ENCODE measurements around the gene HOXB7.

The HOXB7 gene

GRCh38 chr17:48594538-48595277, 16.1 kb downstream of the HOXB7 start:
- no peak for DNase-seq (ENCODE audit: low spot score)

DNA sequence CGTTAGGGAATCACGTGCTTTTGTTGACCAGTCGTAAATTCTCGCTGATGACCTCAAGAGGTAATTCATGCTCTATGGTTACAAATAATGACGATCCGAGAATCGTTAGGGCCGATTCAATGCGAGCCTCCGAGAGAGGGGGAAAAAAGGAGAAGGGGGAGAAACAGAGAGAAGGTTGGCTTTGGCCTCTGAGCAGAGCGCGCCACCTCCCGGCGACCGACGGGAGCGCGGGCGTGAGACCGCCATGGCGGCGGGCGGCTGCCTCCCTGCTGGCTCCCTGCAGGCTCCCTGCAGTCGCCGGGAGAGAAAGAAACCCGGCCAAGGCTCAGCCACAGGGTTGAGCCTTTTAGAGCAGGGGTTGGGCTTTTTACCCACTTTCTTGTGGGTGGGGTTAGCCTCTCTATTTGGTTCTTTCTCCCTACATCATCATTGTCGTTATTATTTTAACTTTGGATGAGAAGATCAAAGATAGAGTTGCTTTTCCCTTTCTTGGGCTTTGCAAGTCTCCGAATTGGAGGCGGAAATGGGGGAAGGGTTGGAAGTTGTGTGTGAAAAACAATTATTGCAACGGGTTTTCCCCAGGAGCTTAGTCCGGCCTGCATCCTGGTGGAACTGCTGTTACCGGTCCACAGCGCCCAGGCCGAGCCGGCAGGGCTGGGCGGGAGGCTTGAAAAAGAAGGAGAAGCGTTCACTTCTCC, 16.8 kb downstream of the HOXB7 start:
- peak; percentile 83 for DNase-seq (ENCODE audit: low spot score)

- DNase-seq (ENCODE audit: low spot score), result no peak
Observed at GRCh38 chr17:48593126-48593829, 17.5 kb downstream of the HOXB7 start, which contains the start of gene HOXB5. HOXB5 (minus strand) TSS chr17:48593779; CDS start chr17:48593682, 97 bp downstream.

DNA sequence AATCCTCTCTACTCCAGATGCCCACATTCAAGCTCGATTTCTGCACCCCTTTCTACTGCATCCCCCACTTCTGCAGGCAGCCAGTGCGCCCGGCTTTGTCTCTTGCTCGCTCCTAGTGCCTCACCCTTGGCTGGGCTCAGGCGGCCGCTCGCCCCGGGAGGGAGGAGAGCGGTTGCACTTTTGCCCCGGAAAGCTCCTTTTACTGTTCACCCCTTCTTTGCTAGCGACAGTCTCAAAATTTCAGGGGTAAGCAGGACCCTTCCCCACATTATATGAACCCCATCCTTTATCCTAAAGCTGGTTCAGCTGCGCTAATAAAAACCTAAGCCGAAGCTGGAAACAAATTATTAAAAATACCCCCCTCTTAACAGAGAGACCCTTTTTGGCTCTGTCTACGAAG, 18.2 kb downstream of the HOXB7 start:
- DNase-seq (ENCODE audit: low spot score), result no peak

DNA sequence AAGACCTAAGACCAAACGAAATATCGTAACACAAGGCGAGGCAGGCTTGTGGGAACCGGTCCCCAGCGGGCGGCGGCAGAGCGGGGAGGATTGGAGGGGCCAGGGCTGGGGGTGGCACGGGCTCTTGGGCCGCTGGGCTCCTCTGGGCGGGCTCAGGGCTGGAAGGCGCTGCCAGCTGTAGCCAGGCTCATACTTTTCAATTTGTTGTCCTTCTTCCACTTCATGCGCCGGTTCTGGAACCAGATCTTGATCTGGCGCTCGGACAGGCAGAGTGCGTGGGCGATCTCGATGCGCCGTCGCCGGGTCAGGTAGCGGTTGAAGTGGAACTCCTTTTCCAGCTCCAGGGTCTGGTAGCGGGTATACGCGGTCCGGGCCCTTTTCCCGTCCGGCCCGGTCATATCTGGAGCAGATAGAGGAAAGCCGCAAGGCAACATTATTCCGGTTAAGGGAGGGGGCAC, 18.7 kb downstream of the HOXB7 start:
- DNase-seq (ENCODE audit: low spot score), result no peak

DNA sequence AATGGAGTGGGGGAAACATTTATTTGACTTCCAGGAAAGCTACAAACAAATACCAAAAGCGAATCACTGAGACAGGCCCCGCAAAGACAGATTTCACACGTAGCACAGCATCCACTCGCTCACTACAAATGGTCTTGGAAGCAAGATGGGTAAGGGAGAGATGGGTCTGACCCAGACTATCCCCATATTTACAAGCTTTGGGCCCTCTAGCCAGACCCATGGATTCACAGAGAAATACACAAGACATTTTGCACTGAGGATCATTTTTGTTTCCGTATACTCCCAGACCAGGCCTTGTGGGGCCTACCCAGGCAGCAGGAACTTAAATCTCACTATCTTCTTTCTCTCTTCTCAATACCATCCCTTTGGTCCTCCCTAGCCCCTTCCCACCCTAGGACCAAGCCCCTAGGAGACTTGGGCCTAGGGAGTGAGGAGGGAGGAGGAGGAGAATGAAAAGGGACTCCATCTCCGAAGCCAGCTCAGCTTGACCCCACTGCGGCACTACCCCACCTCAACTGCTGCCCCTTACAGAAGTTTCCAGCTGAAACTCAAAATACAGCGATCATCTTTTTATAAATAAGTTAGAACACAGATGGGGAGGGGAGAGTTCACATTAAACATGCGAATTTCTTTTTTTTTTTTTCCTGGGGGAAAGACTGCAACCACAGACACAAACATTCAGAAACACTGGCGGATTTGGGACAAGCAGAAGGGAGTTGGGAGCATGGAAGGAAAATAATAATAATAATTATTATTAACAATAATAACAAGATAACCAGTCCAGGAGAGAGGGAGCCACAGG, 19.4 kb downstream of the HOXB7 start:
- no peak for DNase-seq (ENCODE audit: low spot score)

DNA sequence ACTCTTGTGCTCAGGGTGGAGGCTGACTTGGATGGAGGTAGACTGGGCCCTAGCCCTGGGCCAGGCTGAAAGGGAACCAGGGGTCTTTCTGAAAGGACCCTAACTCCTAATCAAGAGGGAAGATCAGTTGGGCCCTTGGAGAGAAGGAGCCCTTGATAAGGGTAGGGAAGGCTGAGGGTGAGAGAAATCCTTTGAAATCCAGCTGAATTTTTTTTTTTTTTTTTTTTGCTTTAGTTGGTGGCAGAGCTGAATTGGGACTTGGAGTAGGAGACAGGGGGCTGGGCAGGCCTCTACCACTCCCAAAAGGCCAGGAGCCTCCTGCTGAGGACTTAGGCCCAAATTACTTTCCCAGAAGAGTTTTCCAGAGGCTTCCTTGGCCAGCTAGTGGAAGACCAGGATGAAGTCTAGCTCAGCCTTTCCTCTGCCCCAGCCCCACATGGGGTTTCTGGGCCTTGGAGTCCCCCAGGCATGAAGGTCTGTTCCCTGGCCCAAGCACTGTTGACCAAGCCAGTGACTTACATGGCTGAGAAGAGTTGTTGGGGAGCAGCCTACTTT, 20.1 kb downstream of the HOXB7 start:
- DNase-seq (ENCODE audit: low spot score), result no peak

DNA sequence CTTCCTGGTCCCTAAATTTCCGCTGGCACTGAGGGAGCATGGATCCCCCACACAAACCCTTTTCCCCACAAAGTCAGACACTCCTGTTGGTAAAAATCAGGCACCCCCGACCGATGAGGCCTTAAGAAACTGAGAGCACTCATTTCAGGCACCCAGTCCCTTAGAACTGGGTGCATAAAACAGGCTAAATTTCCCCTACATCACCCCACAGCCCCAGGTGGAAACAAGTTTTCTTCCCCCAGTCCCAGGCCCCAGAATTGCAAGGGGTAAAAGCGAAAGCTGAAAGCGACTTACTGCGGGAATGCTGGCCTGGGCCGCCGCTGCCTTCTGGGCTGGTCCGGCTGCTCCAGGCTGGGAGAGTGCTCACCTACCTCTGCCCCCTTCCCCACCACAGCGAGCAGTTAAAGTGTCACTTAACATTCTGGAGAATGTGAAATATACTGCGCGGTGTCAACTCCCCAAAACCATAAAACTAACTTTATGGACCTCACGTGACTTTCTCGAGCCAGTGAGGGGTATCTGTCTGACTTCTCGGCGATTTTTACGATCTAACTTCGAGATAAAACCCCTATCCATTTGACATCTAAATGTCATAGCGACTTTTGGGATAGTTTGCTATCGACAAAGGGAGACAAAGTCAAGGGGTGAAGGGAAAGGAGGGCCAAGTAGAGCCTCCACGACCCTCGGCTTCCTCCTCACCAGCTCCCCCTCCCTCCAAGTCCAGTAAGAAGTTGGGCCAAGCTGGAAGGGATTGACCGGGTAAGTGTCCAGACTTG, 20.8 kb downstream of the HOXB7 start, which contains the start of gene HOXB3:
Gene HOXB3 (minus strand): TSS at position 411 of the 776 bp plus-strand sequence. CDS start 37,767 bp downstream, outside the sequence.
- no peak for DNase-seq (ENCODE audit: low spot score)

DNA sequence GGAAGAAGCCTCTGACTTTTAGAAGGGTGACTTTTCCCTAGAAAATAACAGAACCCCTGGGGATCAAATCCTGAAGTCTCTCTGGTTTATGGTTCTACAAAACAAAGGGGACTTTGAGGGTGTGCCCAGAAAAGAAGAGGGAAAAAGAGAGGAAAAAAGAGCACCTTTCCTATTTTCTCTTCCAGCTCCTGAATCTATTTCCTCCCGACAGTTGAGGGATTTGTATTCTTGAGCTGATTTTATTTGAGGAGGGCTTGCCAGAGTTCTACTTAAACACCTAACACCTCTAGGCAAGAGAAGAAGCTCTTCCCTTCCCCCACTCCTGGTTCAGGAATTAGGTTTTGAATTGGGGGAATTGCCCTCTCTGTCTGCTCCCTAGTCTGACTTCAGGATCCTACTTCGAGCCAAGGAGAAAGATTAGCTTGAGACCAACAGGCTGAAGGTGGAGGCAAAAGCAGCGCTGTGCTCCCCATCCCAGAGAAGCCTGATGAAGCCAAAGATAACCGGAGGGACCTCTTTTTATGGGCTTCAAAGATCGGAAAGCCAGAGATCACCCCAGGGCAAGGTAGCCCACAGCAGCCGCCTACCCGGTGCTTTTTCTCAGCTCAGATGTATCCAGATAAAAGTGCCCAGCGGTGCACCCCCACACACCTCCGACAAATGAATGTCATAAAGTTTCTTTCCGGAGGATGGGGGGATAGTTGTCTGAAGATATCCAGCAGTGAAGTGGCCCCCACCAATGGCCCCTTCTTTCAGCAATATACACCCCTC, 21.6 kb downstream of the HOXB7 start:
- no peak for DNase-seq (ENCODE audit: low spot score)

DNA sequence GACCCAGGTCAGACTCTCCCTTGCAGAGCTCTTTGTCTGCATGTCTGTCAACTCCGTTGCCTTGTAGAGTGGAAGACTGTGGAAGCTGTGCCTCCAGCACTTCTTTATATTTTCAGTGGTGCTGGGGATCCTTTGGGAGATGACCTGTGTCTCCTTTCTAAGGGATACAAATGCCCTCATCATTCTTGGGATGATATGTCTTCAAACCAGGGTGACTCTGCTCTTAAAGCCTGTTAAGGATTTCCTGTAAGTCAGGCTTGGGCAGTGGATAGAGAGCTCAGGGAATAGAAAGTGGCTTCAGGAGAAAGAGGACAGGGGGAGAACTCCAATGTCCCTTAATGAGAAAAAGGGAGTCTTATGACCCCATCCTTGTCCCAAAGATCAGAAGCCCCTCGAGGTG, 22.3 kb downstream of the HOXB7 start:
- DNase-seq (ENCODE audit: low spot score), result peak; percentile 71

- DNase-seq (ENCODE audit: low spot score), result no peak
Observed at GRCh38 chr17:48588074-48588415, 22.8 kb downstream of the HOXB7 start.

DNA sequence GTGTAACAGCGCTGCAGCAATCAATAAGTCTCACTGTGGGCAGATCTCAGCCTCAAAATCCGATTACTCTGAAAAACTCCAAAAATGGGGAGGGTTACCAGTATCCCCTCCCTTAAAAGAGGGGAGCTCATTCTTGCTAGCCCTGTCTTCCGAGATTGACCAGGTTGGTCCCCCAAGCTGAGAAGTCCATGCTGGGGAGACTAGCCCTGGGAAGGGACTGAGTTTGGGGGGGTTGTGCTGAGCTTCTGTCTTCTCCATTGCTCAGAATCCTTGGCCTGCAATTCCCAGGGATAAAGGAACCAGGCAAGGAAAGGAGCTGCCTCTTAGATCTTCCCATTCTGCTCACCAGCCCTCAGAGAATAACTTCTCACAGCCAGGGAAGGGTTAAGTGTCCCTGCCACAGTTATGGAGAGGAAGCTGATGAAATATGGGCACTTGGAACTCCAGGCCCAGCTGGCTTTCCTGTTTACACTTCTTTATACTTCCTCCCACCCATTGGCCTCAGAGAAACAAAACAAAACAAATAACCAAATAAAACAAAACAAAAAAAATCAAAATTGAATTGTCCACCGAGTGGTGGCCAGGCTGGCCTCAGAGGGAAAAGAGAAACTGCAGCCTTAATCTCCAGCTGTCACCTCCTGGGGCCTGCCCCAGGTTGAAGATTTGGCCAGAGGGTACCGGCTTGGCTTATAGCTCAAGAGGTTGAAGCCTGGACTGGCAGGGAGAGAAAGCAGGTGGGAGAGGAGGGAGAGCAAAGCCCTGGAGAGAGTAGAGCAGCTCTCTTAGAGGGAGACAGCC, 23.3 kb downstream of the HOXB7 start:
- peak; percentile 78 for DNase-seq (ENCODE audit: low spot score)

DNA sequence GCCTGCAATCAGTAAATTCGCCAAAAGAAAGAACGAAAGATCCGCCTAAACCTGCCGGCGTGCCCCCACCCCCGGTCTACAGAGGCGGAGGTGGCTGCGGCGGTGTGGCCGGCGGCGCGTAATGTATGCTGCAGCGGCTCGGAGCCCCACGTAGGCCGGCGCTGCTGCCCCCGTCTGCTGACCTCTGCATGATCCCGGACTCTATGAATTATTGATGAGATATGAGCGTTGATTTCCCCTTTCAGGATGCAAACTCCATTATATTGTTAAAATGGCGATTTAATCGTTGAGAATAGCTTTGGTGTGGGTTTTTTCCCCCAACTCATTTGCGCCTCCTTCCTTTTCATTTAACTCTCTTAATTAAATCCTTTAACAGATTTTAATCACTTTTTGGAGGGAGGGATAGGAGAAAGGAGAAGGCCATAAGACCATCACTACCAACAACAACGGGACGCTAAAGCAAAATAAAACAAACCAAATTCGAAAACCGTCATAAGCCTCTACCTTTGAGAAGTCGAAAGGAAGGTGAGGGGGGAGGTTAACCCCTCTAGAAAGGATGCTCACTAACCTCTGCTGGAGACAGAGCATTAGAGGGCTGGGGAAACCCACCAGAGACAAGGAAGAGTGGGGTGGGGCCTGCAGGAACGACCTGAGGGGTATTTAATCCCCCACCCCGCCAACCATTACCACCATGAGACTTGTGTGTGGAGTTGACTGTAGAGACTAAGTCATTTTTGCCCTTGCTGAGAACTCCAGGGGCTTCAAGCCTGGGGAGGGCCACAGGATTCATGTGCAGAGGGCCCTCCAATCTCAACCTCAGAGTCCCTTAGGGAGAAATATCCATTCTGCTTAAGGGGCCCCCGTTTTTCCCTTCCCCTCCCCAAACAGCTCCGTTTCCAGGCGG, 24.2 kb downstream of the HOXB7 start:
- no peak for DNase-seq (ENCODE audit: low spot score)

DNA sequence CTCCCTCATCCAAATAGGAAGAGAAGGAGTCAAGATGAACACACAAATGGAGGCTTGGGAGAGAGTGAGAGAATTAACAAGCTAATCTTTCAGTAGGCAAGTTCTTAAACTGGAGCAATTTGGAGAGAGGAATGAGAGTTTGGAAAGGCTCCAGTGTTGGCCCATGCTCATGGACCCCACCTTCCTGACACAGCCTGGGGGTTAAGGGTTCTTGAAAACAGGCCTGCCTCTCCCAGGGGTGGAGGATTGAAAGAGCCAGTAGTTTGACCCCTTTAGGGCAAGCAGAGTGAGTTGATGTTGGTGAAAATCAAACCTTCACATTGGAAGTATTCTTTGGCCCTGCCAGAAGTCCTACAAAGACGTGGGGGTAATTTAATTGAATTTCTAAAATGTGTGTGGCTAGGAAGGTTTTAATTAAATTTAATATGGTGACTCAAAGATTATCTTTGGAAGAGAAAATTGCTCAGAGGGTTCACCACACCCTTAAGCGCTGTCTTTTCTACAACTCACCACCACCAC, 26.5 kb downstream of the HOXB7 start:
- DNase-seq (ENCODE audit: low spot score), result no peak

- DNase-seq (ENCODE audit: low spot score), result no peak
Observed at GRCh38 chr17:48583708-48584222, 27.1 kb downstream of the HOXB7 start.

DNA sequence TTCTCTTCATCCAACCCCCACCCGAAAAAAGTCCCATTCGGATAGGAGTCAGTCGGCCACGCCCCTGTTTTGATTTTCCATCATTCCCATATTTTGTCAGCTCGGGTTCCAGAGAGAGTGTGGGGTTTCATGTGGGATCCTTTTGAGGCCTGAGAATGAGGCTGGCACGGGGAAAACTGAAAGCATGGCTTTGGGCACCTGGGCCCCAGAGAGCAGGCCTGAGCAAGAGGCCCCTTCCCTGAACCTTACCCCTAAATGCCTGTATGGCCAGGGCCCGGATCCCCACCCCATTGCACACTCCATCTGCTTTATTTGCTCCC, 28.1 kb downstream of the HOXB7 start:
- DNase-seq (ENCODE audit: low spot score), result no peak

- no peak for DNase-seq (ENCODE audit: low spot score)
Observed at GRCh38 chr17:48579760-48580554, 30.9 kb downstream of the HOXB7 start.
